Smooth muscle cell (in vitro differentiated cells): Measurements from ENCODE around the gene CDH18. TPM values are rescaled to one million over a fixed set of nuclear protein-coding genes. Genes with fewer than 3 reads are reported as not detected.

ENCODE experiments used
- DNase-seq: peaks from one replicate; lab custom pipeline; 2025; ENCODE audit not compliant: unreplicated experiment; lab: John Stamatoyannopoulos, UW
- H2AFZ ChIP-seq: fragments of 200-600 bp; sonication (generic); 2 replicates; pipeline ENCODE4 v1.6.0; 2016; ENCODE audit warnings: antibody characterized with exemption, low read depth, mild to moderate bottlenecking
- H3F3A ChIP-seq: fragments of 200-600 bp; sonication (generic); 2 replicates; pipeline ENCODE4 v1.6.0; 2017; ENCODE audit warnings: antibody characterized with exemption, low read depth
- H3K27ac ChIP-seq: fragments of 200-600 bp; sonication (generic); 2 replicates; pipeline ENCODE4 v1.5.1; 2016; ENCODE audit warnings: low read depth, mild to moderate bottlenecking
- H3K27me3 ChIP-seq: fragments of 200-600 bp; sonication (generic); 2 replicates; pipeline ENCODE4 v1.6.1; 2016; ENCODE audit warnings: low read depth, mild to moderate bottlenecking
- H3K36me3 ChIP-seq: fragments of 200-600 bp; sonication (generic); 2 replicates; pipeline ENCODE4 v1.5.1; 2016; ENCODE audit warnings: low read depth
- H3K4me1 ChIP-seq: fragments of 200-600 bp; sonication (generic); 2 replicates; pipeline ENCODE4 v1.5.1; 2016; ENCODE audit warnings: low read depth
- H3K4me2 ChIP-seq: fragments of 200-600 bp; sonication (generic); 2 replicates; pipeline ENCODE4 v1.6.0; 2016; ENCODE audit warnings: mild to moderate bottlenecking
- H3K4me3 ChIP-seq: fragments of 200-600 bp; sonication (generic); 2 replicates; pipeline ENCODE4 v1.5.1; 2016; ENCODE audit warnings: mild to moderate bottlenecking
- H3K79me2 ChIP-seq: fragments of 200-600 bp; sonication (generic); 2 replicates; pipeline ENCODE4 v1.6.0; 2016; ENCODE audit warnings: low read depth, mild to moderate bottlenecking
- H3K9ac ChIP-seq: fragments of 200-600 bp; sonication (generic); 2 replicates; pipeline ENCODE4 v1.6.0; 2016; ENCODE audit warnings: low read depth
- H3K9me3 ChIP-seq: fragments of 200-600 bp; sonication (generic); replicated peaks from 2 replicates; pipeline ENCODE4 v1.5.1; 2016; ENCODE audit warnings: low read depth
- H4K20me1 ChIP-seq: fragments of 200-600 bp; sonication (generic); 2 replicates; pipeline ENCODE4 v1.6.0; 2016; ENCODE audit warnings: low read depth
- WGBS: methylation state at CpG from one replicate; pipeline ENCODE4 v1.1.7; 2016; ENCODE audit warnings: low lambda C conversion rate; 5-methylcytosine and 5-hydroxymethylcytosine counted together
- polyA plus RNA-seq: library from polyadenylated mRNA; unstranded; fragments of >200 nt; fragmentation: Nextera tagmentation; extraction: Ambion mirVana; gene quantifications from 2 replicates; pipeline ENCODE4 v1.2.1, GENCODE V29; 2016
- total RNA-seq: library from RNA; depleted of rRNA; stranded (reverse); fragments of >200 nt; gene quantifications from 2 replicates; pipeline ENCODE4 v1.2.3, GENCODE V29; 2014
- TF ChIP-seq, protein P1 (sequence below): fragments of 200-600 bp; sonication (generic); IDR thresholded peaks from 2 replicates; pipeline ENCODE4 v1.5.1; 2017; ENCODE audit warnings: borderline replicate concordance, mild to moderate bottlenecking, antibody characterized with exemption; ENCODE audit not compliant: insufficient read depth, poor library complexity, severe bottlenecking

Gene CDH18
- total and polyA plus RNA-seq, 2 experiments from 2014 or later: 0.13 TPM; not detected in 1

DNA sequence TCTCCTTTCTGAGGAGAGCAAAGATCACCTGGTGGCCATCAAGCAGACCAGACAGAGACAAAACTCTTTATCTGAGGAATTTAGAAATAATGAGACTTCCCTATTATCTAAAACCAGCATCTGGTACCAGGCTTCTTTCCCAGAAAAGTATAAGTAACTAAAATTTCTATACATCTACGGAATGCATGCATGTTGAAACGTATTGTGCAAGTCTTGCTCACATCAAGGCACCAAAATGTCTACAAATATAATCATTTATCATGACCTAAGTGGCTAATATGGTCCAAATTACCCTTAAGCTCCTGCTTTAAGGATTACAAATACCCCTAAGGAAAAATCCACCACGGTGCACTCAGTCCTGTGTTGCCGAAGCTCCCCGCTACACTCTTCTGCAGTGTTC lies 286.3 kb downstream of the CDH18 start:
- H3K36me3 ChIP-seq: no peaks in the 10 kb centered on the region
- no peaks in the 10 kb centered on the region for H4K20me1 ChIP-seq
- no peak overlapping the region for H3K4me2 ChIP-seq
- H3K9ac ChIP-seq: no peak overlapping the region
- no peaks in the 10 kb centered on the region for H3F3A ChIP-seq
- H3K4me1 ChIP-seq: no peaks in the 10 kb centered on the region
- H3K79me2 ChIP-seq: no peaks in the 10 kb centered on the region
- no peak for DNase-seq
- H2AFZ ChIP-seq: no peak overlapping the region
- H3K4me3 ChIP-seq: no peak overlapping the region
- no peak overlapping the region for H3K27ac ChIP-seq
- no peaks in the 10 kb centered on the region for H3K9me3 ChIP-seq
- WGBS: 91% methylated on average over 5 of the region's 5 CpGs
- H3K27me3 ChIP-seq: no peaks in the 10 kb centered on the region
- TF ChIP-seq, protein P1, sequence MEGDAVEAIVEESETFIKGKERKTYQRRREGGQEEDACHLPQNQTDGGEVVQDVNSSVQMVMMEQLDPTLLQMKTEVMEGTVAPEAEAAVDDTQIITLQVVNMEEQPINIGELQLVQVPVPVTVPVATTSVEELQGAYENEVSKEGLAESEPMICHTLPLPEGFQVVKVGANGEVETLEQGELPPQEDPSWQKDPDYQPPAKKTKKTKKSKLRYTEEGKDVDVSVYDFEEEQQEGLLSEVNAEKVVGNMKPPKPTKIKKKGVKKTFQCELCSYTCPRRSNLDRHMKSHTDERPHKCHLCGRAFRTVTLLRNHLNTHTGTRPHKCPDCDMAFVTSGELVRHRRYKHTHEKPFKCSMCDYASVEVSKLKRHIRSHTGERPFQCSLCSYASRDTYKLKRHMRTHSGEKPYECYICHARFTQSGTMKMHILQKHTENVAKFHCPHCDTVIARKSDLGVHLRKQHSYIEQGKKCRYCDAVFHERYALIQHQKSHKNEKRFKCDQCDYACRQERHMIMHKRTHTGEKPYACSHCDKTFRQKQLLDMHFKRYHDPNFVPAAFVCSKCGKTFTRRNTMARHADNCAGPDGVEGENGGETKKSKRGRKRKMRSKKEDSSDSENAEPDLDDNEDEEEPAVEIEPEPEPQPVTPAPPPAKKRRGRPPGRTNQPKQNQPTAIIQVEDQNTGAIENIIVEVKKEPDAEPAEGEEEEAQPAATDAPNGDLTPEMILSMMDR: no peak

DNA sequence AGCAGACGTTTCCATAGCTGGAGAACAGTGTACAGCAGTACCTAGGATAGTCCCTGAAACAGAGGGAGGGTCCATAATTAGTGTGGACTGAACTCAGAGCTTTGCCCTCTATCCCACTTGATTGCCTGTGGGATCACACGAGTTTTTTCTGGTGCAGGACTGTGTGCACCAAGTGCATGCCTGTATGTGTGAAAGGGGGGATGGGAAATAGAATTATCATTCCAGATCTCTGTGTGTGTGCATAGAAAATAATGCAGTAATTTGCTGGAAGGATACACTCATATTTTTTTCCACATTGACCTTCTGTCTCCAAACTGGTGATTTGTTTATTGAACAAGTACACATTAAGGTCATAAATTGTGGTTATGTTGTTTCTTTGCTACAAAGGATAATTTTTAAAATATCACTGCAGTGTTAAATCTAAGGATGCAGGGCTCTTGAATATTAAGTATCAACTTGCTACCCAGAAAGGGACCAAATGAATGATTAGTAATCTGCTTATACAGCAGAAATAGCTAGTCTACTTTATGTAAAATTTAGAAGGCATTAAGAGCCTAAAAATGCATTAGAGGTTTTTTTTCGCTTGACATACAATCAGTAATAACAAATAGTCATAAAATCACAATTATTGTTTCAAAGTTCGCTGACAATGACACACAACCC lies 292.9 kb downstream of the CDH18 start:
- H3K9ac ChIP-seq: no peak overlapping the region

DNA sequence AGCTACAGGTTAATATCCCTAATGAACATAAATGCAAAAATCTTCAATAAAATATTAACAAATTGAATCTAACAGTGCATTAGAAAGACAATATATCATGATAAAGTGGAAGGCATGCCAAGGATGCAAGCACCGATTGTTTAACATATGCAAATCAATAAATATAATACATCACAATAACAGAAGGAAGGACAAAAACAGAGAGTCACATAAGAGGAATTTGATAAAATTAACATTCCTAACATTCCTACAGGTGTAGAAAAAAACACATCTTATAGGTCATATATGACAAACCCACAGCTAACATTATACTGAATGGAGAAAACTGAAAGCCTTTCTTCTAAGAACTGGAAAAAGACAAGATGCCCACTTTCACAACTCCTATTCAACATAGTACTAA lies 297.0 kb downstream of the CDH18 start:
- H3K9me3 ChIP-seq: no peaks in the 10 kb centered on the region
- H3K9ac ChIP-seq: no peak overlapping the region
- H4K20me1 ChIP-seq: no peaks in the 10 kb centered on the region
- H3F3A ChIP-seq: no peaks in the 10 kb centered on the region
- no peak overlapping the region for H2AFZ ChIP-seq
- H3K79me2 ChIP-seq: no peaks in the 10 kb centered on the region
- H3K27me3 ChIP-seq: no peaks in the 10 kb centered on the region
- no peak overlapping the region for H3K4me2 ChIP-seq
- no peak overlapping the region for H3K4me3 ChIP-seq
- TF ChIP-seq, protein P1: no peak
- H3K4me1 ChIP-seq: no peaks in the 10 kb centered on the region
- WGBS: 76% methylated on average over 1 of the region's 1 CpG
- no peak overlapping the region for H3K27ac ChIP-seq
- no peaks in the 10 kb centered on the region for H3K36me3 ChIP-seq
- DNase-seq: no peak

More for the DNA sequence above, 292.9 kb downstream of the CDH18 start:
- H3K36me3 ChIP-seq: no peaks in the 10 kb centered on the region
- 85% methylated on average over 4 of the region's 4 CpGs for WGBS
- no peak for DNase-seq
- H3K27me3 ChIP-seq: no peaks in the 10 kb centered on the region
- no peak overlapping the region for H3K27ac ChIP-seq
- TF ChIP-seq, protein P1: no peak
- no peak overlapping the region for H3K4me3 ChIP-seq
- H3F3A ChIP-seq: no peaks in the 10 kb centered on the region
- no peaks in the 10 kb centered on the region for H3K4me1 ChIP-seq
- H3K9me3 ChIP-seq: no peaks in the 10 kb centered on the region
- H2AFZ ChIP-seq: no peak overlapping the region
- H3K79me2 ChIP-seq: no peaks in the 10 kb centered on the region
- H3K4me2 ChIP-seq: no peak overlapping the region
- H4K20me1 ChIP-seq: no peaks in the 10 kb centered on the region

DNA sequence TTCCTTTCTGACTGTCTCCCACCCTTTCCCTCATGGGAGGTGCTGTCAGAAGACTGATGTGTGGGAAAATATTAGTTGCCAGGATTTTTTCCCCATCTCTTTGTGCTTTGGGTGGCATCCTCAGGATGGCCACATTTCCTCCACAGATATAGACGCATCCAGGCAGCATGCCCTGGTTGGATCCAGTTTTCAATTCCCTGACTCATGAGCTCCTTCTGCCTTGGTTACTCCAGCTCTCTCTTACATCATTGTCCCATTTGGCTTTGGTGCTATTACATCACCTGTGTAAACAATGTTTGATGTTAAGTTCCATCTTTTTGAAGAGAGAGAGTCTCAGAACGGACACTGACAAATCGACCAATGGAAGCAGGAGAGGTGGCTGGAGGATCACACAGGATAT lies 302.5 kb downstream of the CDH18 start:
- Histone ChIP-seq H3K36me3 (no peaks in the 10 kb centered on the region), H3K4me2 (no peak overlapping the region), H3K4me1 (no peaks in the 10 kb centered on the region), H3K4me3 (no peak overlapping the region), H3K27me3 (no peaks in the 10 kb centered on the region), H4K20me1 (no peaks in the 10 kb centered on the region), H3F3A (no peaks in the 10 kb centered on the region), H3K9me3 (no peaks in the 10 kb centered on the region), H3K27ac (no peak overlapping the region), H3K79me2 (no peaks in the 10 kb centered on the region), H3K9ac (no peak overlapping the region), H2AFZ (no peak overlapping the region)
- no peak for DNase-seq
- WGBS: 99% methylated on average over 3 of the region's 3 CpGs
- TF ChIP-seq, protein P1: no peak
